Mesendoderm (in vitro differentiated cells): ENCODE measurements around the gene NOP10.

Source experiments
- DNase-seq: peaks from one replicate; pipeline ENCODE4 v3.0.0; 2013
- H2AK5ac ChIP-seq: 2 replicates; pipeline ENCODE4 v1.6.1; 2013; ENCODE audit warnings: low read length, inconsistent platforms
- H2BK120ac ChIP-seq: 2 replicates; pipeline ENCODE4 v1.6.1; 2013; ENCODE audit warnings: low read depth, mild to moderate bottlenecking, low read length, moderate library complexity, mixed read lengths
- H2BK15ac ChIP-seq: replicated peaks from 2 replicates; pipeline ENCODE4 v1.6.1; 2013; ENCODE audit warnings: low read depth, mild to moderate bottlenecking, moderate library complexity
- H2BK5ac ChIP-seq: 2 replicates; pipeline ENCODE4 v1.6.1; 2013; ENCODE audit warnings: low read length, inconsistent platforms
- H3K18ac ChIP-seq: 2 replicates; pipeline ENCODE4 v1.6.1; 2013; ENCODE audit warnings: mild to moderate bottlenecking, low read length, mixed read lengths
- H3K23ac ChIP-seq: one replicate; pipeline ENCODE4 v1.6.1; 2013; ENCODE audit warnings: low read length
- H3K27ac ChIP-seq: 2 replicates; pipeline ENCODE4 v1.5.1; 2013; ENCODE audit warnings: low read depth, mild to moderate bottlenecking, inconsistent platforms, low read length, moderate library complexity
- H3K27me3 ChIP-seq: 2 replicates; pipeline ENCODE4 v1.6.1; 2013; ENCODE audit warnings: low read length, control low read depth, mild to moderate bottlenecking, inconsistent platforms; ENCODE audit not compliant: insufficient read depth, poor library complexity
- H3K36me3 ChIP-seq: 2 replicates; pipeline ENCODE4 v1.6.1; 2013; ENCODE audit warnings: low read length, inconsistent platforms; ENCODE audit not compliant: control insufficient read depth, insufficient read depth
- H3K4ac ChIP-seq: one replicate; pipeline ENCODE4 v1.6.1; 2013; ENCODE audit warnings: low read depth, mild to moderate bottlenecking, low read length, moderate library complexity
- H3K4me1 ChIP-seq: 2 replicates; pipeline ENCODE4 v1.6.1; 2013; ENCODE audit warnings: low read depth, low read length, inconsistent platforms; ENCODE audit not compliant: control insufficient read depth
- H3K4me2 ChIP-seq: 2 replicates; pipeline ENCODE4 v1.6.1; 2013; ENCODE audit warnings: low read length
- H3K4me3 ChIP-seq: 2 replicates; pipeline ENCODE4 v1.5.1; 2013; ENCODE audit warnings: mild to moderate bottlenecking, low read length
- H3K56ac ChIP-seq: one replicate; pipeline ENCODE4 v1.6.1; 2013; ENCODE audit warnings: low read length
- H3K79me1 ChIP-seq: 2 replicates; pipeline ENCODE4 v1.6.1; 2013; ENCODE audit warnings: low read length, inconsistent platforms
- H3K79me2 ChIP-seq: 2 replicates; pipeline ENCODE4 v1.6.1; 2013; ENCODE audit warnings: mild to moderate bottlenecking, low read length; ENCODE audit not compliant: control insufficient read depth, insufficient read depth
- H3K9ac ChIP-seq: 2 replicates; pipeline ENCODE4 v1.6.1; 2013; ENCODE audit warnings: low read length, inconsistent platforms
- H4K5ac ChIP-seq: one replicate; pipeline ENCODE4 v1.6.1; 2013; ENCODE audit warnings: low read length
- H4K8ac ChIP-seq: one replicate; pipeline ENCODE4 v1.6.1; 2013; ENCODE audit warnings: low read depth, mild to moderate bottlenecking, control low read depth, low read length, moderate library complexity
- WGBS: extraction: QIAGEN DNeasy Blood & Tissue Kit; methylation state at CpG from one replicate; pipeline ENCODE4 v1.1.7; 2013; ENCODE audit warnings: low lambda C conversion rate, missing lambda C conversion rate; ENCODE audit not compliant: insufficient coverage; ENCODE audit errors: extremely low coverage; 5-methylcytosine and 5-hydroxymethylcytosine counted together

Gene NOP10

GRCh38 chr15:34334672-34335071 is 8.3 kb downstream of the NOP10 start:
- Histone ChIP-seq H4K5ac (no peak overlapping the region), H3K23ac (no peak overlapping the region), H2BK15ac (no peak overlapping the region), H3K36me3 (no peaks in the 10 kb centered on the region), H3K4ac (no peak overlapping the region), H3K4me1 (no peaks in the 10 kb centered on the region), H3K4me2 (no peak overlapping the region), H3K27me3 (no peaks in the 10 kb centered on the region), H3K4me3 (no peak overlapping the region), H3K18ac (no peak overlapping the region), H2AK5ac (no peak overlapping the region), H4K8ac (no peak overlapping the region), H3K56ac (no peak overlapping the region), H2BK5ac (no peak overlapping the region), H3K79me2 (no peaks in the 10 kb centered on the region), H2BK120ac (no peak overlapping the region), H3K9ac (no peak overlapping the region), H3K79me1 (no peaks in the 10 kb centered on the region), H3K27ac (no peak overlapping the region)
- WGBS, result no CpG with 5 or more reads among the region's 4 CpGs
- DNase-seq, result no peak

DNA sequence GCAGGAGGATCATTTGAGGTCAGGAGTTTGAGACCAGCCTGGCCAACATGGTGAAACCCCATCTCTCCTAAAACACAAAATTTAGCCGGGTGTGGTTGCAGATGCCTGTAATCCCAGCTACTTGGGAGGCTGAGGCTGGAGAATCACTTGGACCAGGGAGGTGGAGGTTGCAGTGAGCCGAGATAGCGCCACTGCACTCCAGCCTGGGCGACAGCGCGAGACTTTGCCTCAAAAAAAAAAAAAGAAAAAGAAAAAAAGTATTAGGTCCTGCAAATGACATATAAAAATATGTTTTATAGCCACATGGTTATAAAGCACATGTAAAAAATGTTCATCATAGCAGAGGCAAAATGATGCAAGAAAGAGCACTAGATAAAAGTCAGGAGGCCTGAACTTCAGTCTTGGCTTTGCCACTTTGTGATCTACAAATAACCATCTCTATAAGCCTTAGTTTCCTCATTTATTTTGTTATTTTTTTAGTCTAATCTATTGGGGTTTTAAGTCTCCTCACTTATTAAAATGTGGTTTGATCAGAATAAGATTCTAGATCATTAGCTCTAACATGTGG is 10.3 kb downstream of the NOP10 start:
- no peak for DNase-seq
- Histone ChIP-seq H2BK120ac (no peak overlapping the region), H3K56ac (no peak overlapping the region), H2BK5ac (no peak overlapping the region), H3K27ac (no peak overlapping the region), H3K9ac (no peak overlapping the region), H3K4me3 (no peak overlapping the region), H3K27me3 (no peaks in the 10 kb centered on the region), H3K4me1 (no peaks in the 10 kb centered on the region), H3K36me3 (no peaks in the 10 kb centered on the region), H3K4me2 (no peak overlapping the region), H3K4ac (no peak overlapping the region), H2AK5ac (no peak overlapping the region), H4K8ac (no peak overlapping the region), H3K79me2 (no peaks in the 10 kb centered on the region), H3K18ac (no peak overlapping the region), H4K5ac (no peak overlapping the region), H2BK15ac (no peak overlapping the region), H3K23ac (no peak overlapping the region), H3K79me1 (no peaks in the 10 kb centered on the region)
- WGBS, result no CpG with 5 or more reads among the region's 6 CpGs

- no peaks in the 10 kb centered on the region for H3K79me1 ChIP-seq
- no peak overlapping the region for H3K4me3 ChIP-seq
- no peak overlapping the region for H3K4me2 ChIP-seq
- 100% methylated on average over 1 of the region's 2 CpGs for WGBS
- no peak for DNase-seq
- H2BK15ac ChIP-seq, result no peak overlapping the region
- H3K36me3 ChIP-seq, result no peaks in the 10 kb centered on the region
- no peak overlapping the region for H2BK120ac ChIP-seq
- no peak overlapping the region for H3K23ac ChIP-seq
- no peak overlapping the region for H3K4ac ChIP-seq
- no peak overlapping the region for H3K9ac ChIP-seq
- H2BK5ac ChIP-seq, result no peak overlapping the region
- H3K27me3 ChIP-seq, result no peaks in the 10 kb centered on the region
- no peak overlapping the region for H4K8ac ChIP-seq
- H3K56ac ChIP-seq, result no peak overlapping the region
- no peak overlapping the region for H3K18ac ChIP-seq
- H3K4me1 ChIP-seq, result no peaks in the 10 kb centered on the region
- H3K27ac ChIP-seq, result no peak overlapping the region
- H2AK5ac ChIP-seq, result no peak overlapping the region
- H4K5ac ChIP-seq, result no peak overlapping the region
- H3K79me2 ChIP-seq, result no peaks in the 10 kb centered on the region
Measured at GRCh38 chr15:34331809-34332208, 11.1 kb downstream of the NOP10 start.

- Histone ChIP-seq H3K4me2 (no peak overlapping the region), H4K5ac (no peak overlapping the region), H3K4me1 (no peaks in the 10 kb centered on the region), H2AK5ac (no peak overlapping the region), H2BK120ac (no peak overlapping the region), H2BK15ac (no peak overlapping the region), H3K79me2 (no peaks in the 10 kb centered on the region), H3K56ac (no peak overlapping the region), H3K9ac (no peak overlapping the region), H2BK5ac (no peak overlapping the region), H3K18ac (no peak overlapping the region), H3K27ac (no peak overlapping the region), H3K36me3 (no peaks in the 10 kb centered on the region), H3K4me3 (no peak overlapping the region), H3K4ac (no peak overlapping the region), H4K8ac (no peak overlapping the region), H3K27me3 (no peaks in the 10 kb centered on the region), H3K79me1 (no peaks in the 10 kb centered on the region), H3K23ac (no peak overlapping the region)
- no peak for DNase-seq
- no CpG with 5 or more reads among the region's 5 CpGs for WGBS
Measured at GRCh38 chr15:34330279-34330678, 12.7 kb downstream of the NOP10 start.

DNA sequence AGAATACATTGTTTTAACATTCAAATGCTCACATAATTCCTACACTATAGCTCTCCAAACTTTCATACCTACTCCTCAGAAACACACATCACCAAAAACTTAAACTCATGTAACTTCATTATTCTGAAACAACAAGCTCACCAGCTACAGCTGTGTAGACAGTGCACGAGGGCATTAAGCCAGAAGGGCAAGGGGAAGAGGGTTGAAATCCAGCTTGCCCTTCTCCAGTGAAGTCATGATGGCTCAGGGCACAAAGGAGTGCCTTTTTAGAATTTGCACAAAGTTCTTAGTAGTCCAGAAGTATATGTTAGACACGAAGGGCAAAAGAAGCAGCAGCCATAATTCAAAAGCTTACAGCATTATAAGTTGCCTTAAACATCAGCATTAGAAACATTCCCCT is 13.9 kb downstream of the NOP10 start:
- no peaks in the 10 kb centered on the region for H3K27me3 ChIP-seq
- H3K4me1 ChIP-seq, result no peaks in the 10 kb centered on the region
- no peak overlapping the region for H4K8ac ChIP-seq
- H3K23ac ChIP-seq, result no peak overlapping the region
- DNase-seq, result no peak
- no peak overlapping the region for H3K4me3 ChIP-seq
- no peak overlapping the region for H2BK120ac ChIP-seq
- no peak overlapping the region for H3K18ac ChIP-seq
- no peak overlapping the region for H2AK5ac ChIP-seq
- no peak overlapping the region for H4K5ac ChIP-seq
- H3K9ac ChIP-seq, result no peak overlapping the region
- no peak overlapping the region for H3K56ac ChIP-seq
- H3K27ac ChIP-seq, result no peak overlapping the region
- no peaks in the 10 kb centered on the region for H3K79me2 ChIP-seq
- no peak overlapping the region for H2BK15ac ChIP-seq
- no CpG with 5 or more reads among the region's 2 CpGs for WGBS
- H3K79me1 ChIP-seq, result no peaks in the 10 kb centered on the region
- no peak overlapping the region for H3K4me2 ChIP-seq
- no peak overlapping the region for H2BK5ac ChIP-seq
- no peak overlapping the region for H3K4ac ChIP-seq
- no peaks in the 10 kb centered on the region for H3K36me3 ChIP-seq

- no peak overlapping the region for H3K23ac ChIP-seq
- no peak overlapping the region for H3K56ac ChIP-seq
- H3K4me3 ChIP-seq, result no peak overlapping the region
- no peaks in the 10 kb centered on the region for H3K79me1 ChIP-seq
- no peaks in the 10 kb centered on the region for H3K79me2 ChIP-seq
- no CpG with 5 or more reads among the region's 4 CpGs for WGBS
- no peak overlapping the region for H3K4ac ChIP-seq
- H4K8ac ChIP-seq, result no peak overlapping the region
- no peak overlapping the region for H3K27ac ChIP-seq
- no peak overlapping the region for H4K5ac ChIP-seq
- no peak overlapping the region for H2AK5ac ChIP-seq
- no peak overlapping the region for H3K4me2 ChIP-seq
- H3K36me3 ChIP-seq, result no peaks in the 10 kb centered on the region
- H3K4me1 ChIP-seq, result no peaks in the 10 kb centered on the region
- no peak overlapping the region for H2BK15ac ChIP-seq
- no peak overlapping the region for H3K9ac ChIP-seq
- no peak for DNase-seq
- no peak overlapping the region for H2BK5ac ChIP-seq
- no peaks in the 10 kb centered on the region for H3K27me3 ChIP-seq
- no peak overlapping the region for H2BK120ac ChIP-seq
- H3K18ac ChIP-seq, result no peak overlapping the region
Measured at GRCh38 chr15:34327906-34328305, 15.0 kb downstream of the NOP10 start.
